GM19238 (cell line): ENCODE data around the gene SUFU.

Experiments
- DNase-seq: peaks from one replicate; pipeline ENCODE4 v3.0.0; 2011; ENCODE audit warnings: low spot score; ENCODE audit not compliant: insufficient read length

The SUFU gene

GRCh38 chr10:102669206-102670064 lies 165.7 kb downstream of the SUFU start:
- no peak for DNase-seq

GRCh38 chr10:102670065-102670670 lies 166.4 kb downstream of the SUFU start:
- DNase-seq = no peak

- no peak for DNase-seq
Measured at GRCh38 chr10:102670871-102671434, 167.2 kb downstream of the SUFU start.

- DNase-seq = no peak
Measured at GRCh38 chr10:102673236-102673818, 169.6 kb downstream of the SUFU start.

- peak; percentile 56 for DNase-seq
Measured at GRCh38 chr10:102673819-102674511, 170.2 kb downstream of the SUFU start.

- no peak for DNase-seq
Measured at GRCh38 chr10:102674566-102674965, 170.8 kb downstream of the SUFU start.

GRCh38 chr10:102675011-102675665 lies 171.4 kb downstream of the SUFU start:
- DNase-seq = no peak

GRCh38 chr10:102675666-102676533 lies 172.1 kb downstream of the SUFU start:
- DNase-seq = no peak

- DNase-seq = no peak
Measured at GRCh38 chr10:102676534-102677315, 173.0 kb downstream of the SUFU start.

- DNase-seq = no peak
Measured at GRCh38 chr10:102677331-102678067, 173.7 kb downstream of the SUFU start.

- DNase-seq = no peak
Measured at GRCh38 chr10:102678068-102678400, 174.3 kb downstream of the SUFU start.

- no peak for DNase-seq
Measured at GRCh38 chr10:102678842-102679289, 175.1 kb downstream of the SUFU start.

- DNase-seq = no peak
Measured at GRCh38 chr10:102679596-102679995, 175.8 kb downstream of the SUFU start.

- no peak for DNase-seq
Measured at GRCh38 chr10:102681696-102682095, 177.9 kb downstream of the SUFU start.

GRCh38 chr10:102682416-102682815 lies 178.6 kb downstream of the SUFU start:
- DNase-seq = no peak

GRCh38 chr10:102682981-102683380 lies 179.2 kb downstream of the SUFU start:
- DNase-seq = no peak
